CD4-positive, alpha-beta T cell treated with Interleukin-21 for 1 hour (primary cell): Measurements from ENCODE around the gene BEX4.

ENCODE experiments used
- DNase-seq: peaks from one replicate; pipeline ENCODE4 v3.0.0-alpha.2; 2020

Gene BEX4

DNA sequence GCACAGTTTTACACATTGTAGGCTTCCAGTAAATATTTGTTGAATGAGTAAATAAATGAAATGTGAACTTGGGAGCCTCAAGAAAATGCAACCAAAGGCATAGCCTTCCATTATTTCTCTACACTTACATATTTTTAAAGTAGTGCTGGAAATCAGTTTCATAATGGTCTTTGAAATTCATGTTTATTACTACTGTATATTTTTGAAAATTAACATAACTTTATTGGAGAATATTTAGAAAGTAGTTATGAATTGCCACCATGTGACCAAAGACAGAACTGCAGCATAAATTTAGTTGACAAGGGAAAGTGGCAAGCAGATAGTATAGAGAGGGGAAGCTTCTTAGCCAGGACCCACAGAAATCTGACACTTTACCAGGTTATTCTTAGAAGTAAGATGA is 33.6 kb downstream of the BEX4 start:
- DNase-seq, result peak; percentile 43

GRCh38 chrX:103249805-103250204 is 34.9 kb downstream of the BEX4 start:
- DNase-seq, result no peak

DNA sequence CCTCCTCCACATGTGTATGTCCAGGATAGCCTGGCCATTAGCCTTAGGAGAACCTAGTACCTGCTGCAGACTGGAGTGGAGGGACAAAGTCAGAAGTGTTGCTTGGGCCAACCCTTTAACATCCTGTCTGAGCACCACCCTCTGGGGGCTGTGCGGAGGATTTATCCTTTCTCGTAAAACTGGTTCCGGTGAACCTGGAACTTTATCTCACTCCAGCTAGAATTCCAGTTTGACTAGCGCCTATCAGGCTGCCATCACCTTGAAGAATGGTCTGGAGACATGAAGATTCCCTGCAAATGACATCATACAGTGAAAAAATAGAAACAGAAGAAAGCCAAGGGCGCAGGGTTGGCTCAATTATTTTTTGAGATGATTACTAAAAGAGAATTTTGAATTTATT is 36.1 kb downstream of the BEX4 start:
- no peak for DNase-seq

DNA sequence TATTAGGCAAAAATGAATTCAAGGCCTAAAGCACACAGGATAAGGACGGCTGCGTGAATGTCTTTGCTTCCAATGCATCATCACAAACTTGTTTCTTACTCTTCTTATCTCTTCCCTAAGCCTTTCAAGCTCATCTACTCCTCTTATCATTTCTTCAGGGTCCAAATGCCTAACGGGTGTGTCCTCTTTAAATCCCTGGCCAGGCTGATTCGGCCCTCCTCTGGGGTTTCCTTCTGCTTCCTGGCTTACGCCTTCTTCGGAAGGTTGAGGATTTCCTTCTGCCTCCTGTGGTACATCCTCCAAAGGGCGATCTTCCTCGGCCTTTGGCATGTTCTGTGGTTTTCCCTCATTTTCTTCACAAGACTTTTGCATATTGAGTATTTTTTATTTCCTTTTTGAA is 38.7 kb downstream of the BEX4 start:
- DNase-seq, result no peak

- peak; percentile 43 for DNase-seq
These were observed 39.4 kb downstream of the BEX4 start for GRCh38 chrX:103254171-103254824.

DNA sequence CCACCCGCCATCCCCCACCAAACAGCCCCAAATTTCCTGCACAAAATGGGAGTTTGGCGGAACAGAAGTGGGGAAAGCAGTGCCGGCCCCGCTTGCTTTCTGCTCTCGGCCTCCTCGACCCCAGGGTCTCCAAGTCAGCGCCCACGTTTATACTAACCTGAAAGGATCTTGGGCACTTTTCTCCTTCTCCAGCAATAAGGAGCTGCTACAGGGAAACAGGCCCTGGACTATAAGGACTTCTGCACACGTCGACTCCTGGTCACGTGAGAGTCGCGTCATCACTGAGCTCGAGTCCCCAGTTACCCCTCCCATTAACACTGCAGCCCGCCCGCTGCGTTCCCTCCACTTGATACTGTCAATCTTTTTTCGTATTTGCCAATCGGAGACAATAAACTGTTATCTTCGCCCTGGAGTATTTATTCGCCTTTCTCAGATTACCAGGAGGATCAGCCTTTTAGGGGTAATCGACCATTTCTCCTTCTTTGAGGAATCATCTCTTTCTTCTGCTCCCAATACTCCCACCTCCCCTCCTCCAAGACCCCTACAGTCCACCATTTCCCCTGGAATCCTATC is 40.1 kb downstream of the BEX4 start, which contains the start of gene TCEAL8:
Gene TCEAL8 (minus strand): TSS at position 235 of the 573 bp plus-strand sequence. CDS start 1,176 bp downstream, outside the sequence.
- peak; percentile 66 for DNase-seq

GRCh38 chrX:103256651-103257050 is 41.7 kb downstream of the BEX4 start:
- DNase-seq, result no peak

DNA sequence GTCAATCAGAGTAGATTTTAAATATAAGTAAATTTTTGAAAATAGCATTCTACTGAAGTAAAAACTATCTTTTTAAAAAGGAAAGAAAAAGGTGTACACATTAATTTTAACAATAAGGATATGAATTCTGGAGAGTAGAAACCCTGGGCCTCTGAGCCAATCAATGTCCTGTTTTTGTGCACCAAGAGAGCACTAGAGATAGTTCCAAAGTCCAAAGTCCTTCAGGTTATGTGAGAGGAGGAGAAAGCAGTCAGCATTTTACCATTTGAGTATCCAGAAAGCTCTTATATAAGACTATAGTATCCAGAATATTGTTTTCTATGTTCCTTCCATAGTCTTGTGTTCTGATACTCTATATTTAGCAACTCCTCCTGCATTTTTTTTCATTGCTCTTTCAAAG is 43.4 kb downstream of the BEX4 start:
- no peak for DNase-seq
